ENCODE measurements around the gene FAM184B. TPM values are rescaled to one million over a fixed set of nuclear protein-coding genes. Genes with fewer than 3 reads are reported as not detected.
"Not testable (repeated sequence)": the region's sequence is repeated elsewhere in the genome, so short reads cannot be mapped to it uniquely, and the experiment has no call there.

FAM184B gene
- total RNA-seq, 1 donor: not detected

DNA sequence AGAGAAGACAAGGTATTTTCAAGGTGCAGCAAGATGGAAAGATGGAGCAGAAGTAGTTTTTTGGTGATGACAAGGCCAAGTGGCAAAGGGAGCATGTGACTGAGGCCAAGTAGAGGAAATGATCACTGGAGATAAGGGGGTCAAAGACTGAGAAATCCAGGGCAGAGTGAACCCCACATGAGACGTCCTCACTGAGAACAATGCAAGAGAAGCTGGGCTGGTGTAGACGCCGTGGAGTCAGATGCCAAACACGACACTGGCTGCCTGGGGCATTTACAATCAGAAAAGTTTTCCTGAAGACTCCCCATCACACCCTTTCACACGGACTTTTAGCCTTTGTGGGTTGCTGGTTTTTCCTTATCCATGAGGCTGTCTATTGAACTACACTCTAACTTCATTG is 69.3 kb downstream of the FAM184B start:
- TF ChIP-seq, protein P1, sequence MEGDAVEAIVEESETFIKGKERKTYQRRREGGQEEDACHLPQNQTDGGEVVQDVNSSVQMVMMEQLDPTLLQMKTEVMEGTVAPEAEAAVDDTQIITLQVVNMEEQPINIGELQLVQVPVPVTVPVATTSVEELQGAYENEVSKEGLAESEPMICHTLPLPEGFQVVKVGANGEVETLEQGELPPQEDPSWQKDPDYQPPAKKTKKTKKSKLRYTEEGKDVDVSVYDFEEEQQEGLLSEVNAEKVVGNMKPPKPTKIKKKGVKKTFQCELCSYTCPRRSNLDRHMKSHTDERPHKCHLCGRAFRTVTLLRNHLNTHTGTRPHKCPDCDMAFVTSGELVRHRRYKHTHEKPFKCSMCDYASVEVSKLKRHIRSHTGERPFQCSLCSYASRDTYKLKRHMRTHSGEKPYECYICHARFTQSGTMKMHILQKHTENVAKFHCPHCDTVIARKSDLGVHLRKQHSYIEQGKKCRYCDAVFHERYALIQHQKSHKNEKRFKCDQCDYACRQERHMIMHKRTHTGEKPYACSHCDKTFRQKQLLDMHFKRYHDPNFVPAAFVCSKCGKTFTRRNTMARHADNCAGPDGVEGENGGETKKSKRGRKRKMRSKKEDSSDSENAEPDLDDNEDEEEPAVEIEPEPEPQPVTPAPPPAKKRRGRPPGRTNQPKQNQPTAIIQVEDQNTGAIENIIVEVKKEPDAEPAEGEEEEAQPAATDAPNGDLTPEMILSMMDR (IDR thresholded peaks at IDR 0.05; ENCODE audit: insufficient read depth, low read length): no peak
- no peak for DNase-seq (ENCODE audit: low read depth)
- no peak overlapping the region for H3K4me3 ChIP-seq (ENCODE audit: low read depth, low read length)

DNA sequence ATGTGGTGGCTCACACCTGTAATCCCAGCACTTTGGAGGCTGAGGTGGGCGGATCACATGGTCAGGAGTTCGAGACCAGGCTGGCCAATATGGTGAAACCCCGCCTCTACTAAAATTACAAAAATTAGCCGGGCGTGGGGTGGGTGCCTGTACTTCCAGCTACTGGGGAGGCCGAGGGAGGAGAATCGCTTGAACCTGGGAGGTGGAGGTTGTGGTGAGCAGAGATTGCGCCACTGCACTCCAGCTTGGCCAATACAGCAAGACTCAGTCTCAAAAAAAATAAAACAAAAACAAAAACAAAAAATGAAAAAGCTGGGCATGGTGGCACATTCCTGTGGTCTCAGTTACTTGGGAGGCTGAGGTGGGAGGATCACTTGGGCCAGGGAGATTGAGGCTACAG is 70.2 kb downstream of the FAM184B start:
- not testable (repeated sequence) for H3K4me3 ChIP-seq (ENCODE audit: low read depth, low read length); DNase-seq (ENCODE audit: low read depth)

DNA sequence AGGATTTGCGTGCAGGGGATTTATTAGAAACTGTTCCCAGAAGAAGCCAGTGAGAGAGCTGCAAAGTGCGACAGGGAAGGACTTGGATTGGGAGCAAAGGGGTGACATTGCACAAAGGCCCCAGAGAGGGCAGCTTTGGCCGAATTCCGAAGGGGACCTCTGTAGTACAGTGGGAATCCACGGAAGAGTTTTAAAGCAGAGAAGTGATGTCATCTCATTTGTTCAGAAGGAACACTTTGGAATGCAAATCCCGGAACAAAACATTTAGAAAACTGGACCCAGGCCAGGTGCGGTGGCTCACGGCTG is 71.7 kb downstream of the FAM184B start:
- no peak for DNase-seq (ENCODE audit: low read depth)
- TF ChIP-seq, protein P1 (IDR thresholded peaks at IDR 0.05; ENCODE audit: insufficient read depth, low read length): no peak
- no peak overlapping the region for H3K4me3 ChIP-seq (ENCODE audit: low read depth, low read length)

DNA sequence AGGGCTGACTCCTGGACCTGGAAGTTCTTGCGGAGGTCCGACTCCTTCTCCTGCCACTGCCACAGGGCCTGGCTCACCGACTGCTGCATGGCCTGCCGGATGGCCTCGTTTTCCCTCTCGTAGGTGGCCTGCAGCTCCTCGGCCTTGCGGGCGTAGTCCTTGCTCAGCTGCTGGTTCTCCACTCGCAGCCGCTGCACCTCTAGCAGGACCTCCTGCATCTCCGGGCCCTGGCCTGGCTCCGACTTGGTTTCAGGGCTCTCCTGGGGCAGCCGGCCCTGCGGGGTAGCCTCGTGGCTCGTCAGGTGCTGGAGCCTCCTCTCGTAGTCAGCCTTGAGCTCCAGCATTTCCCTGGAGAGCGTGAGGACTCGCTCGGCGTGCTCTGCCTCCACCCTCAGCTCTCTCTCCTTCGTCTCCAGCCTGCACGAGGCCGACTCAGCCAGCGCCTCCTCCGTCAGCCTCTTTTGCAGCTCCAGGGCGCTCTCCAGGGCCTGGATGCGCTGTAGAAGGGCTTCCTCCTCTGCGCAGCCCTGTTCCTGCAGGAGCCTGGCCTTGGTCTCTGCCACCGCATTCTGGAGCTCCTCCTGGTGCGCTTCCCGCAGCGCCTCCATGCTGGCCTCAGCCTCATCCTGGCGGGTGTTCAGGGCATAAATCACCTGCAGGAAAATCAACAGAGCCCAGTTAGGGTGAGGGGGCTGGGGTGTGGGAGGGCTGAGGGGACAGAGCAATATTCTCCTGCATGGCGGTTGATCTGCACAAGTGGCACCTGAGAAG is 72.2 kb downstream of the FAM184B start:
- no peak for DNase-seq (ENCODE audit: low read depth)
- H3K4me3 ChIP-seq (ENCODE audit: low read depth, low read length): no peak overlapping the region
- TF ChIP-seq, protein P1 (IDR thresholded peaks at IDR 0.05; ENCODE audit: insufficient read depth, low read length): no peak

DNA sequence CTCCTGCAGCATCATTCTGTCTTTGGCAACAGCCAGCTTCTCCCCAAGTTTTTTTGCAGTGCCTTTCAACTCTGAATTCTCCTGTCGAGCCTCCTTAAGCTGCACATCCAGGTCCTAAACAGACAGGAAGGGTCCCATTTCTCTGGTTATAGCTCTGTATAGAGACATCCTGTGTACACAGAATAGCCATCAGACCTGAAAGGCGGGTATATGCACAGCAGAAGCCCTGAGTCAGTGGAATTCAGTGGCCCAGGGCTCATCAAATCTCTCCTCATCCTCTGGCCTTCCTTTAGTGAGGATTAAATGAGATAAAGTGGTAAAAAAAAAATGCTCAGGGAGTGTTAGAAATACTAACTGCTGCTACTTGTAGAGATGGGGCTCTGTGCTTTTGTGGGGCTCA is 73.8 kb downstream of the FAM184B start:
- no peak for DNase-seq (ENCODE audit: low read depth)
- TF ChIP-seq, protein P1 (IDR thresholded peaks at IDR 0.05; ENCODE audit: insufficient read depth, low read length): no peak

DNA sequence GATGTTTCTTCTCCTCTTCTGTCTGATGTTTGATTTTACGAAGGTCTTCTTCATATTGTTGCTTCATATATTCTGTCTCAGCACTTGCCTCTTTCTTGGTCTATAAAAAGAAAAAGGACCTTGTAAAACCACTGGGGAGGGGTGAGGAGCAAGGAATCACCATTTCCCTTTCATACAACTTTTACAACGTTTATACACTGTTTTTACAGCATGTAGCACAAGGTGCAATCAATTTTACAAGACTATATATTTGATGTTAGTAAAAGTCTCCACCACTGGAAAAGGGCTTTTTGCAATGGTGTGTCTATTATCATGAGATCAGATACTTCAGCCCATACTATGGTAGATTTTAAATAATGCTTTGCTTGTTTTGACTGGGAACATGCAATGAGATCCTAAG is 76.3 kb downstream of the FAM184B start:
- no peak overlapping the region for H3K4me3 ChIP-seq (ENCODE audit: low read depth, low read length)
- TF ChIP-seq, protein P1 (IDR thresholded peaks at IDR 0.05; ENCODE audit: insufficient read depth, low read length): no peak
- DNase-seq (ENCODE audit: low read depth): no peak

More for the DNA sequence above, 73.8 kb downstream of the FAM184B start:
- H3K4me3 ChIP-seq (ENCODE audit: low read depth, low read length): no peak overlapping the region

DNA sequence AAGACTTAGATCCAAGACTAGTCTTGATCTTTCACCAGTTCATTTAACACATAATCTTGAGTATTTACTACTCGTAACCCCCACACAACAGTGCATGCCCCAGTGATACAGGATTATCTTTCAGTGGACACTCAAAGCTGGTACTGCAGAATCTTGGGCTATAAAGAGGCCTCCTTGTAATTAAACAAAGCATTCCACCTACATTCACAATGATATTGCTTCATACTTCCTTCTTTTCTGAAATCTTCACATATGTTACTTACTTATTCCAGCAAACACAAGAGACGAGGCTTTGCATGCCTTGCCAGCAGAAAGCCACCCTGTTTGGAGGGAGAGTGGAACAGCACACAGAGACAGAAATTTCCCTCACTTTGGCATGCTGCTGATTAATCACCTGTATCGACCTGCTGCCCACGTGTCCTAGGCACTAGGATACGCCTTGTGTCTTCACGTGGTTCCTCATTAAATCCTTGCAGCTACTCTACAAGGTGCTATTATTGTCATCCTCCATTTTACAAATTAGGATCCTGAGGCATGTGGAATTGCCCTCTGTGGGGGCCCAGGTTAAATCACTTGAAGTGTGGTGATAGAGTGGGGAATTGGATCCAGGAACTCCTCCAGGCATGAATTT is 77.3 kb downstream of the FAM184B start:
- no peak overlapping the region for H3K4me3 ChIP-seq (ENCODE audit: low read depth, low read length)
- TF ChIP-seq, protein P1 (IDR thresholded peaks at IDR 0.05; ENCODE audit: insufficient read depth, low read length): no peak
- DNase-seq (ENCODE audit: low read depth): no peak
